Suppressor macrophage treated with lipopolysaccharide for 4 hours (primary cell): ENCODE measurements around the gene TSPAN9.

Experiments used
- DNase-seq: peaks from one replicate; pipeline ENCODE4 v3.0.0-alpha.2; 2020

TSPAN9 gene

DNA sequence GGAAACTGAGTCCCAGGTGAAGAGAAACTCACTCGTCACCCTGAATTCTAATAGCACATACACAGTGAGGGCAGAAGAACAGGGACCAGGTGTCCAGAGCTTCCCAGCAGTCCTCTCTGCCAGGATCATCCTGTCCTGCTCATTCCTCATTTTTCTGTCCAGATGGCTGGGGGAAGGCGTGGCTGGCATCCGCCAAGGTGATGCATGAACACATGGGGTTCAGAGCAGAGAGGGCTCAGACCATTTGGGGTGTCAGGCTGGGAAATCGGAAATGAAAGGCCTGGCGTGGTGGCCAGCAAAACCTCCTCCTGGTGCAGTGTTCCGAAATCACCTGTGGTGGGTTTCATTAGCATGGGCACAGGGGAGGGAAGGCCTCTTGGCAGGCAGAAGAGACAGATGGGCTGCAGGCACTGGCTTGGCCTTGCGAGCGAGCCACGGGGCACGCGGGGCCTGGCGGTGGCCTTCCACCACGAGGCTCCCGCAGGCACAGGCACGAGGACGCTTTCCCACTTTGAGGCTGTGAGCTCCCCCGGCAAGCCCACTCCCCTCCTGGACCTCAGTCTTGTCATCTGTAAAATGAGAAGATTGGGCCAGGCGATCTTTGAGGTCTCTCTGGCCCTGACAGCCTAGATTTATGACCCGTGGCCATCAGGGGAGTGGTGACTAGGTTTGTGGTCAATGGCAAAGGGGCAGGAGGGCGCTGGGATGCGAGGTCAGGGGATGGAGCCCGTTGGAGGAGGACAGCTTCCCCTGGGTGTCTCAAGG is 68.5 kb downstream of the TSPAN9 start:
- no peak for DNase-seq

DNA sequence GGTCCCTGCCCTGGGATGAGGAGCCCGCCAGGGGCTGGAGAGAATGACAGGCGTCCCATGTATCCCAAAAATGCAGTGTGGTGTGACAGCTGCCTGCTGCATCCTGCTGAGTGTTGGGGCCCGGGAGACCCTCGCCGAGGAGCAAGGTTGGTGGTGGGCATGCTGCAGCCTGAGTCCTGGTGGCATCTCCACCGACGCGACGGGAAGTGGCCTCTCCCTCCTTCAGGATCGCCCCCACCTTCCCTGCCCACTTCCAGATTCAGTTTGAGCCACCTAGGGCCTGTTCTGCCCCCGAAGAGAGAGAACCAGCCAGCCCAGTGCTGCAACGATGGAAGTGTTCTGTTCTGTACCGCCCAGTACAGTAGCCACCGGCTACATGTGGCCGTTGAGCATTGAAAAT is 70.1 kb downstream of the TSPAN9 start:
- DNase-seq, result no peak

DNA sequence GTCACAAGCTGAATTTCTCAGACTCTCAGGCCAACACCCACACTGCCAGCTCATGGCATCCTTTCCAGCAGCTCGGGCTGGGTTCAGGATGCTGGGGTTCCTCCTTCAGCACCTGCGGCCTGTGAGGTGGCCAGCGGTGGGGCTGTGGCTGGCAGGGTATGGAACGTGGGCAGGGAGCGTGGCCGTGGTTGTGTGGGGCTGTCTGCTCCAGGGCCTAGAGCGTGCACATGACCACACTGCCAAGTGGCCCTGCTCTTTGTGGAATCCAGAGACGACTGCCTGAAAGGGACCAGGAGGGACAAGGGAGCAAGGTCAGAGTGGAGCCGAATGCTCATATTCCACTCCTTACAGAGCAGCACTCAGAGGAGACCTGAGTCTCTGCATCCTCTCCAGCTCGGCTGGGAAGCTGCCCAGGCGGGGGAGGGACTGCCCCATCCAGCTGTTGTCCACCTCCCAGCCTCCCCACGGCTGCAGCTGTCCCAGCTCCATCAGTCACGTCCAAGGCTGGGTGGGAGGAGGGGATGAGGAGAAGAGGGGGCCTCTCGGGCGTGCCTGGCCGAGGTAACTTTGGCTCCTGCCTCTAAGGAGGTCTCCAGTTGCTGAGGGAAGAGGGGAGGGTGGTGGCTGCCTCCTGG is 71.3 kb downstream of the TSPAN9 start:
- DNase-seq, result no peak

DNA sequence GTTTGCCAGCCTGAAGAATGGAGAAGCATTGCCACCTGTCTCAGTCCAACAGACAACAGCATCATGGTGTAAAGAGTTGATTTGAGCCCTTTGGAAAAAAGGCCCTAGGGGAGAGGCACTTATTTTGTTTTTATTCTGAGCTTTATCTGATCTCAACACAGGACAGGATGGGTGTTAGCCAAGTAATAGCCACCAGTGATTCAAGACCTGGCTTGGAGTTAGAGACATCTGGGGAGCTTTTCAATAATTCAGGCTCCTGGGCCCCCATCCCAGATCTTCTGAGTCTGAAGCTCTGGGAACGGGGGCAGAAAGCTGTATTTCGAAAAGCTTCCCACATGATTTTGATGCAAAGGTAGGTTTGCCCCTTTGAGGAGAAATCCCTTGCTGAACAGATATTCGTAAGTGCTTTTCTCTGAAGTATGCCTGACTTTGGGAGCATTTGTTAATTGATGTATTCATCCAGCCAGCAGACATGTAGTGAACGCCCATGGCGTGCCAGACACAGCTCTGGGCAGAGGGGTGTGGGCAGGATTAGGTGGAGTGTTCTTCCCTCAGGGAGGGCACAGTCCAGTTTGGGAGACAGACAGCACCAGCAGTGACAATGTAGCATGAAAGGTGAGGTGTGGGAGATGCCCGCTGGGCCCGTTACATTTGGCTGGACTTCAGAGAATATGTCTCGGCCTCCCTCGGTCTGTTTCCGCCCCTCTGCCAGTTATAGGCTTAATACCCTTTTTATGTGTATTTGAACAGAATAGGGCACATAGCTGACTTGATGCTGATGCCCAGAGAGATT is 72.5 kb downstream of the TSPAN9 start:
- no peak for DNase-seq

DNA sequence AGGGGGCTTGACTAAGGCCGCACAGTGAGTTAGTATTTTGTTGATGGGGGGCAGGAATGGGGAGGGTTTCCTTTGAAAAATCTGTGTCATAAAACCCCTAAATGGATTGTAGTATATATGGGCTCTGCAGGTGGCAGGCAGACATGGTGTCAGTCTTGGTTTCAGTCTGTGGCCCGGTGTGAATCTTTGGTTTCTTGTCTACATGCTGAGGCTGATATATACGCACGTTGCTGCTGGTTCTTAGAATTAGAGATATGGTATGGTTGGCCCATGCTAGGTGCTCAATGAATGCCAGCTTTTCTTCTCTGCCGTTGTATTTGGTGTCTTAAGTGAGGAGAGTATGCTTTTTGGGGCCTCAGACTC is 73.1 kb downstream of the TSPAN9 start:
- DNase-seq, result no peak

DNA sequence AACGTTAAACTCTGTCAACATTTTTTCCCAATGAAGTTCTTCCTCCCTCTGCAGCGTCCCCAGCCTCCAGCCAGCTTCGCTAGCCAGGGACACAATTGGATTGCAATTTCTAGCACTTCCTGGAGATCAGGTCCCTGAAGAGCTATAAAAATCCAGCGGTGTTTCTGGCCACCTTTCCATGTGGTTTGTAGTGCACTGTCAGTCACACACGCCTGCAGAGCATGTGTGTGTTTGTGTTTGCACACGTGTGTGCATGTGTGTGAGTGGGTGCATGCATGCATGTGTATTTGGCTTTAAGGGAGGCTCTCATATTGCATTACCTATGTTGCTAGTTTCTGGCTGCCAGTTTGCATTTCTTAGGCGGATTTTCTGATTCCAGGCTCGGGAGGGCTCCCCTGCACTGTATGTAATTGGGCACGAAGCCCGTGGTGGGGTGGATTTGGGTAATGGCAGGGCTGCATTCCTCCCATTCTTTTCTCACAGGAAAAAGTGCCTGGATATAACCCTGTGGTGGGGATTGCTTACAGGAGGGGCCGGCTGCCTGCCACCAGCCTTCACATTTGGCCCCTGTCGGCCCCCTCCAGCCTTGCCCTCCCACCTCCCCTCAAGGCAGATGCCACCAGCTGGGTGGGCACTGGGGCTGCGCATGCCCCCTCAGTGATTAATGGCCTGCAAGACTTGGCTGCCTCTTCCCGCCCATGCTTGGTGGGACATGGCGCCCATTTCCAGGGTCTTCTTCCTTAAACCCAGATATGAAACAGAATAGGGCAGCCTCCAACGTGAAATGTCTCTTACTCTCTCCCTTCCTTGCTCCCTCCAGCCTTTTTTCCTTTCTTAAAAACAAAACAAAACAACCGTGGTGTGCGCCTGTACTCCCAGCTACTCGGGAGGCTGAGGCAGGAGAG is 74.0 kb downstream of the TSPAN9 start:
- no peak for DNase-seq

DNA sequence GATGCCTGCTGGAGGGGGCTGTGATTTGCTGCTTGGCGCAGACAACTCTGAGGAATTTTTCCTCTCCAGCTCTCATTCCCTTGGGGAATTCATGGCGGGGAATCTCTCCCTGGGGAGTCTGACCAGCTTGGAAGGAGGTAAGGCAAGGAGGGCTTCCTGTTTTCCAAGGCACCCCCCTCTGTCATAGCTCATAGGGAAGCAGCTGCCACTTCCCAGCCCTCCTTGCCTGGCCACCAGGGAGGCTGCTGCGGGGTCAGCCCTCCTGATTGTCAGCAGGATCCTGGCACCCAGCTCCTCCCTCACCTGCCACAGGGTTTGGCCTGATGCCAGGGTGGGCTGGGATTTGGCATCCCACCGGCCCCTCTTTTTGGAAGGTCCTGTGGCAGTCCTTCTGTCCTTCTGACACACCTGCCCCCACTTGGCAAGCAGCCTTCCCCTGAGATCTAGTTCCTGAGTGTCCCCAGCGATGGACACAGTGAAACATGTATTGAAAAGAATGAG is 74.9 kb downstream of the TSPAN9 start:
- DNase-seq, result no peak

DNA sequence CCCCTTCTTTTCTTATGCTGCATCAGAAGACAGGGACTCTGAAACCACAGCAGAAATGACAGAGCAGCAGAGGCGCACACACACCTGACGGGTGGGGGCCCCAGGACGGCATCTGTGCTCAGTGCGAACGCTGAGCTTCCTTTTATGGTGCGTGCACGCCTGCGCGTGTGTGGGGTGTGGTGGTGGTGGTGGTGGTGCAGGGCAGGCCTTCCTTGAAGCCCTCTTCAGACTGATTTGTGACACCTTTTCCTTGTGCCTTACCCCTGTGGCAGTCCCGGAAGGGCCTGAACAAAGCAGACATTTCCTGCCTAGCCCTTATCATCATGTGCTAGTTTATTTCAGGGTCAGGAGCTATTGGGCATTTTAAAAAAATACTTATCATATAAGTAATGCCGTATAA is 75.7 kb downstream of the TSPAN9 start:
- DNase-seq, result no peak

DNA sequence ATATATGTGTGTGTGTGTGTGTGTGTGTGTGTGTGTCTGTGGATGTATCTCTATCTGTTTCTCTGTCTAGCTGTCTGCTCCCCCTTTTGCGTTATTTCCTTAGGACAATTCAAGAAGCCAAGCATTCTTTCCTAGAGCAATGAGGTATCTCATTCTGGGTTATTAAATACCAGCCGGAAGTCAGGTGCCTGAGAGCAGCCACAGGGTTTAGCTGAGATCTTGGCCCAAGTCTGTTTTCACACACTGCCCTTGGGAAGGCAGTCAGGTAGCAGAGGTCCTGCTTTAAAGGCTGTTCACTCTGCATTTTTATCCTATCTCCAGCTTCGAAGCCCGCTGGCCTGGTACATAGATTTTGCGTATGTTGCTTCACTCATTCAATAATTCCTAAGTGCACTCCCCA is 76.8 kb downstream of the TSPAN9 start:
- no peak for DNase-seq

DNA sequence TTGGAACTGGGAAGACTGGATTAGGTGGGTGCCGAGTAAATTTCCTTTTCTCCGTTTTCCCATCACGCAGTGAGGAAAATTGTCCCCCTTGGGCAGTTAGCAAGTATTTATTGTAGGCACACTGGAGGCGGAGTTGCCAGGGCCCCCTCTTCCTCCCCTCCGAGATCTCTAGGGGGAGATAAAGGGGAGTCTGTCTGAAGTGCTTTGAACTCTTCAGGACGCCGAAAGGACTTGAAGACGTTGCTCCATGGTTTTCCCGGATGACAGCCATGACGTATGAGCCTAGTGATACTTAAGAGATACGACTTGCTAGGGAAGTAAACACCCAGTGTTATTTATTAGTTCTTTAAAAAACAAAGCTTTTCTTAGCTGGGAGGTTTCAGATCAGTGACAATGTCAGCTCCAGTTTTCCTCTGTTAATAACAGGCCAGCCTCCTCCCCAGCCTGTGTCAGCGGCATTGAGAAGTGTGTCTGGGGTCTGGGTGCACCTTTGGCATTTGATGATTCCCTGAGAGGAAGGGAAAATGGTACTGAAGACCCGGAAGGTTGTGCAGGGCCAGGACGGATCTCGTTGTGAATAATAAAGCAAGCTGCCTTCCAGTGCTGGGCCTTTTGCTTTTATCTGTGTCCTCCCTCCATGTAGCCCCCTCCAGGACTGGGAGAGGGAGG is 78.7 kb downstream of the TSPAN9 start:
- DNase-seq, result no peak

DNA sequence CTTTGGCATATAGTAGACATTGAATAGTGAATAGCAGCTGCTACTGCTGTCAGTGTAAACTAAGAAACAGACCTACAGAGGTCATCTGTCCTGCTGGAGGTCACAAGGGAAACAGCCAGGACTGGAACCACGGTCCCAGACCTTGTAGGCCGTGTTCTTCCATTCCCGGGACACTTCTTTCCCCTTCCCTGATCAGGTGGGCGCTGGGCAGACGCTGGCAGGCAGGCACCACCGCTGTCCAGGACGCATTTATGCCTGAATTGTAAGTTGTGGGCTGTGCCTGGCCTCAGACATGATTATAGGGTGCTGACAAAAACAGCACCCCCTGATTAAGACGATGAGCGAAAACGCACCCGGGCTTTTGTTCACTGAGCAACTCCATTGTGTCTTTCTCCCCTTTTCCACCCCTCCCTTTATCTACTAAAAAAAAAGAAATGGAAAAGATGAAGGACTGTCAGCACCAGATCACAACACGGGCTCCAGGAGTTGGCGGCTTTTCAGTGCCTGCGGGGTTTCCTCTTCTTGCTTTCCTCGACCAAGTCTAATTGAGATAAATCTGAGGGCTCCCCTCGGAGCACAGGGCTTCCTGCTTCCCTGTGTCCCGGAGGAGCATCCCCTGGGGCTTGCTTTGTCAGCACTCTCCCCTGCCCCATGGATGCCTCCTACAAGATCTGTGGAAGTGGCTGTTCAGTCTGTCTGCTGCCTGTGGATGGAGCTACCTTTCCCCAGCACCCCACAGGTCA is 80.6 kb downstream of the TSPAN9 start:
- no peak for DNase-seq

DNA sequence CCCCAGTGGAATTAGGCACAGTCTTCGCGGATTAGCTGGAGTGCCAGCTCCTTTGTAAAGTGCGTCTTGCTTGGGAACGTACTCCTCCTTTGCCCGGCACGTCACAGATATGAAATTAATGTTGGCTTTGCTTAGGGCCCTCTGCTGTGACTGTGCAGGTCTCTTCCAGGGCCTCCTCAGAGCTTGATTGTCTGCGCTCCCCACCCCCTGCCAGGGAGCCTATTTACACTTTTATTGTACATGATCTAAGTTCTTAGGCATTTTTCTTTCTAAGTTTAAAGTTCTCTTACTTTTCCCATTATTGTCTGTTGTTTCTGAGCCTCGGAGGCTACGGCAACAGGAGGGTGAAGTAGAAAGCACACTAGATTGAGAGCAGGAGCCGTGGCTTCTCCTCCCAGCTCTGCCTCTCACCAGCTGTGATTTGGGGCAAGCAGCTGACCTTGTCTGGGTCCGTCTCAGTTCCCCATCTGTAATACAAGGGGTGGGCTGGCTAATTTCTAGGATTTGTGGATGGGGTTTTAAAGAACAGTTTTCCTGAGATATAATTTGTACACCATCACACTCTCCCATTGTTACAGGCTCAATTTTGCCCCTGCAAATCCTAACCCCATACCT is 81.8 kb downstream of the TSPAN9 start:
- no peak for DNase-seq

DNA sequence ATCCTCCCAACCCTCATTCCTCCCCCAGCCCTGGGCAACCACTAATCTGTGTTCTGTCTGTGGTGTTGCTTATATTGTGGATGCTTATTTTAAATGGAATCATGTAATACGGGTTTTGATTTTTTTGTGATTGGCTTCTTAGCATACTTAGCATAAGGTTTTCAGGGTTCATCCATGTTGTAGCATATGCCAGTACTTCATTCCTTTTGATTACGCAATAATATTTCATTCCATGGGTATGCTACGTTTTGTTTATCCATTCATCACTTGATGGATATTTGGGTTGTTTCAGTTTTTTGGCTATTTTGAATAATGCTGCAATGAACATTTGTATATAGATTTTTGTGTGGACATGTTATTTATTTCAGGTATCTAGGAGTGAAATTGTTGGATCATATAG is 82.9 kb downstream of the TSPAN9 start:
- no peak for DNase-seq

DNA sequence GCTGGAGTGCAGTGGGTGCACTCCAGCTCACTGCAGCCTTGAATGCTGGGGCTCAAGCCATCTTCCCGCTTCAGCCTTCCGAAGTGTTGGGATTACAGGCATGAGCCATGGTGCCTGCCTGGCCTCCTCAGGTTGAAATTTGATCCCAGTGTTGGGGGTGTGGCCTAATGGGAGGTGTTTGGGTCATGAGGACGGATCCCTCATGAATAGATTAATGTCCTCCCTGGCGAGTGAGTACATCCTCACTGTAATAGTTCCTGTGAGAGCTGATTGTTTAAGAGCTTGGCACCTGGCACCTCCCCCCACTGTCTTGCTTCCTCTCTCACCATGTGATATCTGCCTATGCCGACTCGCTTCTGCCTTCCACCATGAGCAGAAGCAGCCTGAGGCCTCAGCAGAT is 84.7 kb downstream of the TSPAN9 start:
- no peak for DNase-seq

DNA sequence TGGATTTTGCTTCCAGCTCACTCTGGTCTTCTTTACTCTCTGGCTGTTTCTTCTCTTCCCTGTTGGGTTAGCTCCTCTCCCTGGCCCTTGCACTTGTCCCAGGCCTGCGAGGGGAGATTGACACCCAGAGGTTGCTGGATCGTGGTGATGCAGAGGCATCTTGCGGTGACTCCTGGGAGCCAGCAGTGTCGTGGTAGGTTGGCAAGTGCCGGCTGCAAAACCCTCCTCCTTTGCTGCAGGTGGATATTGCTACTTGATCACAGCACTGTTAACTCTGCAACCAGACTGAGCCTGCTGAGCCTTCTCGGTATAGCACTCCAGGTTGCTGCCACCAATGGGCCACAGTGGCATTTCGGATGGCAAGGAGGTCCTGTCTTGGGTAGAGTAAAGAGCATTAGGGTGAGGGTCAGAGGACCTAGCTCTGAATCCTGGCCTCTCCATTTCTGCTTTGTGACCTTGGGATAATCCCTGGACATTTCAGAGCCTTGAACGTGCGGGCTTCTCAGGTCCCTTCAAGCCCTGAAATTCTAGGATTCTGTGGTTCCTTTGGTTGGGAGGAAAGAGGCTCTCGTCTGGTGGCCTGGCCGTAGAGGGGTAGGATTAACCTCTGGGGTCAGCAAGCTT is 87.4 kb downstream of the TSPAN9 start:
- DNase-seq, result no peak

DNA sequence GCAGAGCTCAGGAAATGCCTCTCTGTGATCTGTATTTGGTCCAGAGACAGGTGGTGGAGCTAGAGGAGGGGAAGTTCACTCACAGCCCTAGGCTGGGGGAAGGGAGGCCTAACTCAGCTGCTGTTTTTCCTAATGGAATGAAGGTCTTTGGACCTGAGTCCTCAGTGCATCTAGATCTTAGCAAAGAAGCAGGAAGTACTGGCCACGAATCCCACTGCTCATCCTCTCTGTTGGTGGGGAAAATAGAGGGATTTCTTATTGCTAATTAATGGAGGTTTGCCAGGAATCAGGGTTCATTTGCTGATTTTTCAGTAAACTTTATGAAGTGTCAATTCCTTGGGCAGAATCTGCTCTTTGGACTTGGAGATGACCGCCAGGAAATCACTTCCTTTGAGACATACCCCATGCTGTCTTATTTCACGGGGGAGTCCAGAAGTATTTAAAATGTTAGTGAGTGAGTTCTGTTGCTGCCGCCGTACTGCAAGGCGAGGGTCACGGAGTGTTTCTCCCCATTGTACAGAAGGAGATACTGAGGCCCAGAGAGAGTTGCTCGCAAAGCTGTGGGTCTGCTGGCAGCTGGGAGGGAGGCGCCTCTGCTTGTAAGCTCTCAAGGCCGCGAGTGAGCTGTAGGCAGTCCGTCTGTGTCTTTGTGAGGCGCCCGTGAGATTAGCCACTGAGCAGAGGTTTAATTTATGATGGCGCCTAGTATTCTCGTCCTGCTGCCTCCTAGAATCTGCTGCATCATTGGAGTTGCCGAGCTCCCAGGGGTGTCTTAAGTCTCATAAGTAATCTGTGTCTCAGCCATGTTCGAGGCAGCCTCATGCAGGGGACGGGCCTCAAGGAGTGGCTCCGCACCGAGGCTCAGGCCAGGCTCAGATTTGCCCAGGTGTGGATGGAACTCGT is 88.2 kb downstream of the TSPAN9 start:
- DNase-seq, result no peak

DNA sequence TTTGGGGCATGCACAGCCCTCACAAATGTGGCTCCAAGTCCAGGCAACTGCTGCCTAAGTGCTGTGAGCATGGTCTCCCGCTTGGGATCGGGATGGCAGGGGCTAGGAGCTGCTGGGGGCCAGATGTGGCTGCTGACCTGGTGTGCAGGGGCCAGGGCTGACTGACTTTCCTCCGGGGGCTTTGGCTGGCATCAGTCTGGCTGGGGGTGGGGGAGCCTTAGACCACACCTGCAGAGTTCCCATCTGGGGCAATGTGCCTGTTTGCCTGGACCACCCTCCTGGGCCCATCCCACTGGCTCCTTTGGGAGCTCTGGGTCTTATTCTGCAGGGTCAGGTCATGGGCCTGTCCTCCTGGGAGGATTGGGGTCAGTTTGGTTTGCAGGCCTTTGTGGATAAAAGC is 90.5 kb downstream of the TSPAN9 start:
- DNase-seq, result no peak

DNA sequence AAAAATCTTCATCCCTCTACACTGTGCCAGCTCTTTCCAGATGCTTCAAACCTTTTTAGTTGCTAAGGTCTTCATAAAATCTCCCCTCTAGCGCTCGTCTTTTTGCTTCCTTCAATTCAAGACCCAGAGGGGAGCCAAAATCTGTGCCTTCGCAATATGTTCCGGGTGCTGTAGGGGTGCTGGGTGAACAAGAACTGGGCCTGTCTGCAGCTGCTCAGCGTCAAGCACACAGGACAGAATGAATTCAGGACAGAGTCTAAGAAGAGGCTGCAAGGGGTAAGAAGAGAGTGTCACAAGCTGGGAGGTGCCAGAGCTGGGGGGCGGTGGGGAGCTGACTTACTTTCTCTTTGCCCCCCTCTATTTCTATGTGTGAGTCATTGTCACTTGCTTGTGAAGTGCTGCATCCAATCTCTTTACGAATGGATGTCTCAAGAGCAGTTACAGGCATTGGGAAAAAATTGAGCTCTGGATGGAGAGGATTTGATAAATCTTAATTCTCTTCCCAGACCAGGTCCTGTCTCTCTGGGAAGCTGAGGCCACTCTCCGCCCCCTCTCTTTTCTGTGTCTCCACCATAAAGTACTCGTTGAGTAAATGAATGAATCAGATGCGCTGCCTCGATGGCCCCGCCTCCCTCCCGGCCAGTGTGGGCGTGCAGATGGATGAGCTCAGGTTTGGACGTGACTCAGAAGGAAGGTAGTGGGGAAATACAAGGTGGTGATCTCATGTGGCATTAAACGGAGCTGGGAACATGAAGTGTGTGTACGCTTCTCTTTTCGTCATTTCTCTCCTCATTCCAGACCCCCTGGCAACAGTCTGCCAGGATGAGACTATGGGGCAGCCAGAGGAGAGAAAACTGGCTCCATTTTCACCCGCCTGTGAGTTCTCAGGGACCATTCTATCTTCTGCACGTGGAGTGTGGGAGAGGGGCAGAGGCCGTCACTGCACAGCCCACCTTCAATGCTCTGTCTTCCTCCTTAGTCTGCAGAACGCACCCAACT is 91.3 kb downstream of the TSPAN9 start:
- peak; percentile 23 for DNase-seq
